Measurements from ENCODE around the gene SPRING1.

SPRING1 gene

DNA sequence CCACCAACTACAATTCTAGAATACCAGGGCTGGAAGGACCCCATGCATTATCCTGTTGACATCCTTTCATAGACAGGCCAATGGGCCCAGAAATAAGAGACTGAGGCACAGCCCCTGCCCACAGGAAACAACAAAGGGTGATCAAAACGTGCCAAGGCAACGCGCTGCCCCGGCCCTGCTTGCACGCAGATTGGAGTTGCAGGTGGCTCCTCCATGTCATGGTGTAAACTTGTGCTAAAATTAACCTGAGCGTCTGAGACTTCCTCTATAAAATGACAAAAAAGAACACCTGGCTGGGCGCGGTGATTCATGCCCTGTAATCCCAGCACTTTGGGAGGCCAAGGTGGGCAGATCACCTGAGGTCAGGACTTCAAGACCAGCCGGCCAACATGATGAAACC is 30.1 kb downstream of the SPRING1 start:
- DNase-seq = no peak

DNA sequence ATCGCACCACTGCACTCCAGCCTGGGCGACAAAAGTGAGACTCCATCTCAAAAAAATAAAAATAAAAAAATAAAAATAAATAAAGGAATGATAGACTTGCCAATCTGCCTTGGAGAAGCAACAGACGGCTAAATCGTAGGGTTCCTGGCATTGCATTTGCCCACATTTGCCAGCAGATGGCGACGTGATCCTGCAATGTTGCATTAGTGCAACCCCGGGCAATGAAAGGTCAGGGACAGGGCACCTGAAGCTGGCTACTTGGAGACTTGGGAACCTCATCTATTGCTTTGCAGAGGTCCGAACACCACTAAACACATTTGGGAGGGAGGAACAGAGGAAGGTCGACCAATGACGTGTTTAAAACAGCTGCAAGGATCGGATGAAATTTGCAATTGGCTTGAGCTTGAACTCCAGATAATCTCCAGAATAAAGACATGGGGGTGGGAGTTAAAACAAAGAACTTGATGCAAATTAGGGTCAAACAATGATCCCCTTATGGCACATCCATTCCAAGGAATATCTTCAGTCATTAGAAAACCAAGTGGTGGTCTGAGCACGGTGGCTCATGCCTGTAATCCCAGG is 34.6 kb downstream of the SPRING1 start:
- DNase-seq = no peak

DNA sequence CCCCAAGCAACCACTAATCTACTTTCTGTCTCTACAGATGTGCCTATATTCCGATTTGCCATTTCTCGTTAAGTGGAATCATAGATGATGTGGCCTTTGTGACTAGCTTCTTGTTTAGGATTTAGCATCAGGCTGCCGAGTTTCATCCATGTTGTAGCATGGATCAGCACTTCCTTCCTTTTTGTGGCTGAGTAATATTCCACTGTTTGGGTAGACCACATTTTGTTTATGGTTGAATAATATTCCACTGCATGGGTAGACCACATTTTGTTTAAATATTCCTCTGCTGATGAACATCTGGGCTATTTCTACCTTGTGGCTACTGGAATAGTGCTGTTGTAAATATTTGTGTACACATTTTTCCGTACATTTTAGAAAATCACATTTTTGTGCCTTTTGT is 36.4 kb downstream of the SPRING1 start:
- no peak for DNase-seq

DNA sequence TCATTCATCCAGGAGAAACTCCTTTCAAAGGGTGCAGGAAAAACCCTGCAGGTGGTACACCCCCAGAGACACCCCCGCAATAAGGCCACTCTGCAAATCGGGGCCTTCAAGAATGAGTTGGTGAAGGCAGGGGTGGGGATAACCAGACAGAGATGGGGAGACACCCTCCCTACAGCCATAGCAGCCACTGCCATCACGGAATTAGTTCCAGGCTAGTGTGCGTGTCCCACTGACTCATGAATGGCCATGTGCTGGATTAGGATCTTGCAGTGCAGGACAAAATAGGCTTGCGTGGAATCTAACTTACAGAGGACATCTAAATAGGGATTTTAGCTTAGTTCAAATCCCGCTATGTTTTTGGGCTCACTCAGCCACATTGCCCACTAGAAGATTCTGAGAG is 37.8 kb downstream of the SPRING1 start:
- no peak for DNase-seq

DNA sequence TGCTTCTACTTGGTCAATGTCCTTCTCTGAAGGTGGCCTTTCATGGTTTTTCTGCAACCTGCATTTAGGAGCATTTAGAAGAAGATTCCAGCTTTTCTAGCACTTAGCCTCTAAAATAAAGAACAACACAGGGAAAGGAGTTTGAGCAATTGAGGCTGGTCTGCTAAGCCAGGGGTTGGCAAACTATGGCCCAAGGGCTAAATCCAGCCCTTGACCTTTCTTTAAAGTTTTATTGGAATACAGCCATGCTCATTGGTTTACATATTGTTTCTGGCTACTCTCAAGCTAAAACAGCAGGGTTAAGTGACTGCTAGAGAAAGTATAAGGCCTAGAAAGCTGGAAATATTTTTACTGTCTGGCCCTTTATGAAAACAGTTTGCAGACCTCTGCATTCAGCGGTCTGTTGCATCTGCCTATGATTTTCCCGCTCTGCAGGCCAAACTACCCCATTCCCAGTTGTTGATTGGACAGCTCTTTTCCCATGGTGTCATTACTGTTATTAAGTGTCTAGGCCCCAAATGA is 39.3 kb downstream of the SPRING1 start:
- no peak for DNase-seq

DNA sequence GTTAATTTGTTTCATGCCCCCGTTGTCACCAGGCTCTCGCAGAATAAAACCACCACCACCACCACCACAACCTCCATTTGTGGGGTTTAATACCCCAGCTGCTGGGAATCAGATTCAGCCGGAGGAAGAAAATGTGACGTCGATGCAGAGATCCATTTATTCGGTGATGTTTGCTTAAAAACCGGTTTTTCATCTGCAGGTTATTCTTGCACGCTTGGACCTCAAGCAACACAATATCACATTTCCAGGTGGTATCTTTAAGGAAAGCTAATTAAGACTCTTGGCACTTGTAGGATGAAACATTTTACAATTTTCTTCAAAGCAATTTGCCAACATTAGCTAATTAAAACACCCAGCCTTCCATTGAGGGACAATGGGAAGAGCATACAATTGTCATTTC is 39.8 kb downstream of the SPRING1 start:
- DNase-seq = no peak

DNA sequence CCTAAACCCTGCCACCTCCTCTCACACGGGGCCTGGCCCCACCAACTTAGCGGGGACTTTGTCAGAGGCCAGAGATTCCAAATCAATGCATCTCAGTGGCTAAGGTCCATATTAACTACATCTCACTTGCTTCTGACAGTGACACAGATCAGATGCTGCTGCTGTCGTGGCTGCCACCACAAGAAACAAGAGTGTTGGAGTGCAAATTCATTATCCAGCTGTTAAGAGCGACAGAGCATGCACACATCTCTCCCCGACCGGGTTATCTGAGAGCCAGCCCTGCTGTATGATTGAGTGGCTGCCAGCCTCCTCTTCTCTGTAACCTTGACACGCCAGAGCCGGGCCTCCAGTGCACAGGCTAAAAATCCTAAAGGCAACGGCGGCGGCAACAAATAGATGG is 40.2 kb downstream of the SPRING1 start:
- DNase-seq = no peak

DNA sequence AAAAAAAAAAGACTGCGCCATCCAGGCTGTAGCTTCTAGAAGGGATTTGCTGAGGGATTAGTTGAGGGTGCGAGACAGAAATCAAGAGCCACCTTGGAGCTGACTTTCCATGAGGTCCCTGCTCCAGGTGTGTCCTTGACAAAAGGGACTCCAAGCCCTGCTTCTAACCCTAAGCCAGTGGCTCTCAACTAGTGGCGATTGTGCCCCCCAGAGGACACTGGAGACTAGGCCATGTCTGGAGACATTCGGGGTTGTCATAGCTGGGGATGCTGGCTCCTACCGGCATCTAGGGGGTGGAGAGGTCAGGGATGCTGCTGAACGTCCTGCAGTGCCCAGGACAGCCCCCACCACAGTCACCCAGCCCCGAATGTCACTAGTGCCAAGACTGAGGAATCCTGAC is 40.6 kb downstream of the SPRING1 start:
- no peak for DNase-seq

DNA sequence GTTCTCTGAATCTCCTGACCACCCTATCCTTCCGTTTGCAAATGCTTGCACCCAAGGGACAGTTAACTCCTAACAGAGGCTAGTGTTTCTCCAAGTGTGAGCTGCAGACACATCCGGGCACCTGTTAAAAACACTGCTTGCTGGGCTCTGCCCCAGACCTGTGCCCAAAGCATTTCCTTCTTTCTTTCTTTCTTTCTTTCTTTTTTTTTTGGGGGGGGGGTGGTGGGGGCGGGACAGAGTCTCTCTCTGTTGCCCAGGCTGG is 42.5 kb downstream of the SPRING1 start:
- DNase-seq = no peak

DNA sequence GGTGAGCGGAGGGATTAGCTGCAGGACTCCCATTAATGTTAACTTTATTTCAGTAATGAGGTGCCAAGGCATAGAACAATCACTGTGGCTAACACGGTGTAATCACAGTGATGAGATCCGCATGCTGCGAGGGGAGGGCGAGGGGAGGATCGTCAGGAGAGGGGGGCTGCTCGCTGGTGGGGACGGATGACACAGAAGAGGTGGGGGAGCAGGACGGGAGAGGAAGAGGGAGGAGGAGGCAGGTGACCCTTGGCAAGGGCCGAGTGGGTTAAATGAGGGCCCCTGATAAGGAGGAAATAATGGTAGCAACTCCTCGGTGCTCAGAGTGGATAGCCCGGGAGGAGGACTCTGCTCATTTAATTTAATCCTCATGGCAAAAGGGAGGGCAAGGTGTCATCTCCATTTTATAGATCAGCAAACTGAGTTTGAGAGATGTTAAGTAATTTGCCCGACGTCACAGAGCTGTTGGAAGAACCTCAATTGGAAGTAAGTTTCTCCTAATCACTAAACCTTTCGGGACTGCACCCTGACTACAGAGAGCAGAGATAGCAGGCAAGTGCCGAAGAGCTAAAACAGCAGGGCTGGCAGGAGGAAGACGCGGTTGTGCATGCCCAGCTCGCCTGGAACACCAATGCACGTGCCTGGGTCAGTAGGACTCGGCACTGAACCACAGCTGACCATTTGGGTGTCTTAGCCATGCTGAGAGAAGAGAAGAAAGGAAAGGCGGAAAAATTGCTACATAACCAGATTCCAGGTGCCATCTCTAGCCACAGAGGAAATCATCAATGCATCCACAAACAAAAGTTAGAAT is 43.0 kb downstream of the SPRING1 start:
- no peak for DNase-seq

DNA sequence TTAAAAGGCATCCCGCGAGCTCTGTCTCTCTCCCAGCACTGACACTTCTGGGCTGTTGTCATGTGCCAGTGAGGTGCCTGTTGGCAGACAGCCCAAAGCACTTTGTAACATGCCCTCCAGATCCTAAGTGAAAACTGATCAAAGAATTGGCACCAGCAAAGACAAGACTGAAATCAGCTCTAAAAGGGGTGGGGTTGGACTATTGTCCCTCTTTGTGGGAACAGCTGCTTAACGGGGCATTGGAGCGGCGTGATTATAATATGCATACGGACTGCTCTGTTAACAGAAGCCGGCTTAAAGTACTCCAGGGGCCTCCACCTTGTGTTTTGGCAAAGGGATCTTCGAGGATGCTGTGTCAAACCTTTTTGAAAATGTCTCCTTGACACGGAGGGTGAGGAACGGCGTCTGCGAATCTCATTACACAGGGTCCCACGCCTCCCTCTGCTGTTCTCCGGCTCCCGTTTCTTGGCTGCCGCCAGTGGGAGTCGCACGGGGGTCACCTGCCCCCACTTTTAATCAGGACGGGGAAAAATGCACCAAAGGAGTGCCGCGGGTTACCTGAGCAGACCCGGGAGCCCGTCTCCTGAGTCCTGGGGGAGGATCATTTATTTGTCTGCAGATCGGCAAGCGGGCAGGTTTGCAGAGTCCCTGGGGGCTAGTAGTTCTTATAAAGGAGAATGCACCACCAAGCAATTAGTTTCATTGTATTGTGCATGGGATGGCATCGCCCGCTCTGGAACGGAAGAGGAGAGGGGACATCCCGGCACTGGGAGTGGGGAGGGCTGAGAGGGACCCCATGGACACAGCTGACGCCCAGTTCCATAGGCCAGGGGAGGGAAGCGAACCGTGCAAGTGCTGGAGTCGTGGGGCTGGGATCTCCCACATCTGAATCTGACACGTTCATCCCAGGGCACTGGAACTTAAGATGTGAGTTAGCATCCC is 44.3 kb downstream of the SPRING1 start:
- DNase-seq = no peak

DNA sequence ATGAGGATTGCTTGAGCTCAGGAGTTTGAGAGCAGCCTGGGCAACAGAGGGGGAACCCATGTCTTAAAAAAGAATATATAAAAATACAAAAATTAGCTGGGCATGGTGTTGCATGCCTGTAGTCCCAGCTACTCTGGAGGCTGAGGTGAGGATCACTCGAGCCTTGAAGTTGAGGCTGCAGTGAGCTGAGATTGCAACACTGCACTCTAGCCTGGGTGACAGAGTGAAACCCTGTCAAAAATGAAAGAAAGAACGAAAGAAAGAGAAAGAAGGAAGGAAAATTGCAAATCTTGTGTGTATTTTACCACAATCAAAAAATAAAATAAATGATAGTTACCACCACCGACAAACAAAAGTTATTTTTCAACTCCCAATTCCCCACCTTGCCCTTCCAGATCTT is 45.3 kb downstream of the SPRING1 start:
- DNase-seq = no peak

DNA sequence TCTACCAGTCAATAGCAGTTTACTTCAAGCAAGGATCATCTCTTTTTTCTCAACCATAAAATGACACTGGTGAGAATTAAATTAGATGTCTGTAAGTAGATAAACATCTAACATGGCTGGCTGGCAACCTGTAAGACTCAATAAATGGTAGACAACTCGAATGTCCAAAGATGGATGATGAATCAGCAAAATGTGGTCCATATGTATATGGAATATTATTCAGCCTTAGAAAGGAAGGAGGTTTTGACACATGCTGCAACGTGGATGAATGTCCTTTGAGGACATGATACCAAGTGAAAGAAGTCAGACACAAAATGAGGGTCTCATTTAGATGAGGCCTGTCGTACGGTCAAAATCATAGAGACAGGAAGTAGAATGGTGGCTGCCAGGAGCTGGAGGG is 46.2 kb downstream of the SPRING1 start:
- DNase-seq = no peak

DNA sequence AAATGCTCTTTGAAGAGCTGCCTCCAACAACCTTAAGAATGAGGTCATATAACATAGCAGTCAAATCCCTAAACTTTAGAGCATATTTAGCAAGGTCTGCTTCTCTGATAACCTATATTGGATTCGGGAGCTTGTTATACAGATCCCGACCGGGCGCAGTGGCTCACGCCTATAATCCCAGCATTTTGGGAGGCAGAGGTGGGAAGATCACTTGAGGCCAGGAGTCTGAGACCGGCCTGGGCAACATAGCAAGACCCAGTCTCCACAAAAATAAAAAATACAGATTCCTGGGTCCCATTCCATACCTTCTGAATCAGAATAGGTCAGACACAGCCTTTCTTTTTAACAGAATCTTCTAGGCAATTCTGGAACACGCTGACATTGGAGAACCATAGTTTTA is 46.7 kb downstream of the SPRING1 start:
- no peak for DNase-seq

DNA sequence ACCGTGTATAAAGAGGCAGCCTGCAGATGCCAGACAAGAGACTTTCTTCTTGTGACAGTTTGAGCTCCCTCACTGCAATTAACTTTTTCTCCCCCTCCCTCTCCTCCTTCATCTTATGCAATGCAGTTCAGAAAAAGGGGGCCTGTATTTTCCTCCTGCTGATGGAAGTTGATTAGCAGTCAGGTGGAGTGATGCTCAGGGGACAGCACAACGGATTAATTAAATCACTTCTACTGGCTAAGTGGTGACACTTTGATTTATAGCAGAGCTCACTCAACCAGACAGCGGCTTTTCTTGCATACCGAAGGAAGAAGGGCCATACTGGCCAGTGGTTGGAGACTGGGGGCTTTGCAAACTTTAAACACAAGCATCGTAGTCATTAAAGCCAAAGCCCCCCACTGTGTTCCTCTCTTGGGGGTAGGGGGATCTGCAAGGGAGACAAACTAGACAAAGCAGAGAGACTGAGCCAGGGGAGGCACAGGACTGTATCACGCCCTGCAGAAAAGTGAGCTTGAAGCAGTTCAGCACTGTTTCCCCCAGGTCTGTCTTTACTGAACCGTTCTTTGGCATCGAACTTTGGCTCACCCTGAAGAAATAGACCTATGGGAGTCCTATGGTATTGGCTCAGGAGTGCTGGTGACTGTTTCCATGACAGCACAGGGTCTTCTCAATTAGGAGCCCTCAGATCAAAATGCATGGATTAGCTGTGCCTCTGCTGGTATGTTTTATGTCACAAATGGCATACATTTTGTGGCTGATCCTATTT is 47.7 kb downstream of the SPRING1 start:
- DNase-seq = no peak

DNA sequence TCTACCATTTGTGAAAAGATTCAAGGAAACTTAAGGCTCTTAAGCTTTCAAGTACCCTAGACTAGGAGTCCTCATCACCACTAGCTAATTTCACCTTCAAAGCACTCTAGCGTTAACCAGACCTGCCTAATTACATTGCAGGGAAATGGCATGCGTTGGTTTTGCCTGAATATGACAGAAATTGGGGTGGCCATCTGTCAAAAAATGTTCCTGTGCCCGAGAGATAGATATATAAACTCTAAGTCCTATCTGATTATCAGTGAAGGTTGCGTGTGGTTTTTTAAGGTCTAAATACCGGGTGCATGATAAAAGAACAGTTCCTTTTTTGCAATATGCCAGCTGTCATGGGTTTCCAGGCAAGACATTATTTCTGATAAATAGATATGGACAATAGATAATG is 48.3 kb downstream of the SPRING1 start:
- DNase-seq = no peak
